ENCODE measurements around the gene UBE2E2. TPM values are rescaled to one million over a fixed set of nuclear protein-coding genes. Genes with fewer than 3 reads are reported as not detected.

The UBE2E2 gene
- total RNA-seq, 3 donors from 2014 or later: 4.8 to 24.4 (median 8.9) TPM

GRCh38 chr3:23547905-23548650, 345.0 kb downstream of the UBE2E2 start:
- no peak for DNase-seq
- intact Hi-C loops (cut with DNase I, micrococcal nuclease): no loop called here
- Histone ChIP-seq H3K4me1 (ENCODE audit: low read depth) (no peaks in the 10 kb centered on the region), H3K4me3 (no peak overlapping the region), H3K36me3 (ENCODE audit: low read depth) (no peaks in the 10 kb centered on the region), H3K9me3 (no peaks in the 10 kb centered on the region)
- ATAC-seq: no peak
- TF ChIP-seq CTCF (IDR thresholded peaks at IDR 0.05): no peak

GRCh38 chr3:23548706-23549105, 345.6 kb downstream of the UBE2E2 start:
- ATAC-seq (no peak), DNase-seq (no peak)
- no peak for TF ChIP-seq CTCF (IDR thresholded peaks at IDR 0.05)
- Histone ChIP-seq H3K9me3 (no peaks in the 10 kb centered on the region), H3K36me3 (ENCODE audit: low read depth) (no peaks in the 10 kb centered on the region), H3K4me1 (ENCODE audit: low read depth) (no peaks in the 10 kb centered on the region), H3K4me3 (no peak overlapping the region)
- intact Hi-C loops (cut with DNase I, micrococcal nuclease): no loop called here

GRCh38 chr3:23549148-23549910, 346.2 kb downstream of the UBE2E2 start:
- no peaks in the 10 kb centered on the region for H3K9me3 ChIP-seq
- no peaks in the 10 kb centered on the region for H3K4me1 ChIP-seq (ENCODE audit: low read depth)
- no peak for ATAC-seq
- intact Hi-C loops (cut with DNase I, micrococcal nuclease): no loop called here
- no peak for DNase-seq
- H3K4me3 ChIP-seq: no peak overlapping the region
- no peak for TF ChIP-seq CTCF (IDR thresholded peaks at IDR 0.05)
- no peaks in the 10 kb centered on the region for H3K36me3 ChIP-seq (ENCODE audit: low read depth)

- ATAC-seq: no peak
- no peak for DNase-seq
- intact Hi-C loops (cut with DNase I, micrococcal nuclease): no loop called here
- H3K9me3 ChIP-seq: no peaks in the 10 kb centered on the region
- no peak overlapping the region for H3K4me3 ChIP-seq
- no peak for TF ChIP-seq CTCF (IDR thresholded peaks at IDR 0.05)
- no peaks in the 10 kb centered on the region for H3K36me3 ChIP-seq (ENCODE audit: low read depth)
- H3K4me1 ChIP-seq (ENCODE audit: low read depth): no peaks in the 10 kb centered on the region
These were observed 347.3 kb downstream of the UBE2E2 start for GRCh38 chr3:23550402-23550801.

- Histone ChIP-seq H3K4me3 (no peak overlapping the region), H3K9me3 (no peaks in the 10 kb centered on the region), H3K4me1 (ENCODE audit: low read depth) (no peaks in the 10 kb centered on the region), H3K36me3 (ENCODE audit: low read depth) (no peaks in the 10 kb centered on the region)
- no peak for ATAC-seq
- no peak for DNase-seq
- no peak for TF ChIP-seq CTCF (IDR thresholded peaks at IDR 0.05)
- intact Hi-C loops (cut with DNase I, micrococcal nuclease): no loop called here
These were observed 349.4 kb downstream of the UBE2E2 start for GRCh38 chr3:23552506-23552905.
